Measurements from ENCODE around the gene HMX1.

DNA sequence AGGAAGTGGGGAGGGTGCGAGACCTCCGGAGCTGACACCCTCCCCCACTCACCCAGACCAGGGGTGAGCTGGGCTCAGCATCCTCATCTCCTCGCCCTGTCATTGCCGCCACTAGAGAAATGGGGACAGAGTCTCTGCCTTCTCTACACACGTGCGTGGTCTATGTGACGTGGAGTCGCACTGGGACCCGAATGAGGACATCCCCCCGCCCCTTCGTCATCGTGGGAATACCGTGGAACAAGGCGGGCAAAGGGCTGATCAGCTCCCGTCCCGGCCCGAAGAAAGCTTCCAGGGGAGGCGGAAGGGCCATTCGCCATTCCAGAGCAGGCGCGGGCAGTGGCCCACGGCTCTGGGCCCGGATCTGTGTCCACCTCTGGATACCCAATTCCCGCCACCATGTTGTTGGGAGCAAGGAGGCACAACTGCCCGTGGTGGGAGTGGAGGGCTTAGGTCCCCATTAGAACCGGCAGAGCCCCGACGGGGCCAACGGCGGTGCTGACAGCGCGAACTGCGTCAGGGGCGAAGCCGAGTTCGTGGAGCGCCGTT lies 12.0 kb downstream of the HMX1 start:
- TF ChIP-seq, protein P1, sequence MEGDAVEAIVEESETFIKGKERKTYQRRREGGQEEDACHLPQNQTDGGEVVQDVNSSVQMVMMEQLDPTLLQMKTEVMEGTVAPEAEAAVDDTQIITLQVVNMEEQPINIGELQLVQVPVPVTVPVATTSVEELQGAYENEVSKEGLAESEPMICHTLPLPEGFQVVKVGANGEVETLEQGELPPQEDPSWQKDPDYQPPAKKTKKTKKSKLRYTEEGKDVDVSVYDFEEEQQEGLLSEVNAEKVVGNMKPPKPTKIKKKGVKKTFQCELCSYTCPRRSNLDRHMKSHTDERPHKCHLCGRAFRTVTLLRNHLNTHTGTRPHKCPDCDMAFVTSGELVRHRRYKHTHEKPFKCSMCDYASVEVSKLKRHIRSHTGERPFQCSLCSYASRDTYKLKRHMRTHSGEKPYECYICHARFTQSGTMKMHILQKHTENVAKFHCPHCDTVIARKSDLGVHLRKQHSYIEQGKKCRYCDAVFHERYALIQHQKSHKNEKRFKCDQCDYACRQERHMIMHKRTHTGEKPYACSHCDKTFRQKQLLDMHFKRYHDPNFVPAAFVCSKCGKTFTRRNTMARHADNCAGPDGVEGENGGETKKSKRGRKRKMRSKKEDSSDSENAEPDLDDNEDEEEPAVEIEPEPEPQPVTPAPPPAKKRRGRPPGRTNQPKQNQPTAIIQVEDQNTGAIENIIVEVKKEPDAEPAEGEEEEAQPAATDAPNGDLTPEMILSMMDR (conservative IDR thresholded peaks at IDR 0.05 in 1 of 2, IDR thresholded peaks at IDR 0.05 in 1 of 2; ENCODE audit: extremely low read depth in 1 of 2, insufficient read depth in 1 of 2, low read depth in 1 of 2, low read length in 2 of 2), result no peak
- peak; percentile 55 for TF ChIP-seq EZH2 (IDR thresholded peaks at IDR 0.05; ENCODE audit: borderline replicate concordance, low read length)
